Erythroblast (primary cell): ENCODE data around the gene KAZN.

Experiments used
- GATA1 ChIP-seq: IDR thresholded peaks from 2 replicates; pipeline ENCODE4 v1.6.1; 2011; ENCODE audit warnings: low read depth, mild to moderate bottlenecking, control low read depth, low read length, moderate library complexity
- POLR2A ChIP-seq: IDR thresholded peaks from 2 replicates; pipeline ENCODE4 v1.6.1; 2011; ENCODE audit warnings: mild to moderate bottlenecking, low read length

DNA sequence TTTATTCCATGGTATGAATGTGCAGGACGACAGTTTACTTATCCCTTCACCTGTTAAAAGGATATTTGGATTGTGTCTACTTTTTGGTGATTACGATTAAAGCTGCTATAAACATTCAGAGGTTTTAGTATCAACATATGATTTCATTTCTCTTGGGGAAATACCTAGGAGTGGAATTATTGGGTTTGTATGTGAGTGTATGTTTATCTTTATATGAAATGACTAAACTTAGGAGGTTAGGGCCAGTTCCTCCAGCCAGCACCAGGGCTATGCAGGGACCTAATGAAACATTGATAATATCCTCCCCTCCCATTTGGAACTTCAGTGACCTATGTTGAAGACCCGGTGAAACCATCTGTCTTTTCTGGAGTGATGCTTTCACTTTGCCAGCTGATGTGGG, 568.9 kb downstream of the KAZN start:
- TF ChIP-seq POLR2A, result no peak
- TF ChIP-seq GATA1, result no peak
